A549 (cell line): Measurements from ENCODE around the gene NPAS2. TPM values are rescaled to one million over a fixed set of nuclear protein-coding genes. Genes with fewer than 3 reads are reported as not detected.

ENCODE experiments used
- ATAC-seq, 2 experiments: fragments of 200-7000 bp in 1 of 2; fragments of >200 bp in 1 of 2; cut with Nextera tagmentation in 1 of 2; cut with Tn5 transposase in 1 of 2; 3 replicates each; pipeline versions ENCODE4 v1.8.0 to v1.9.1; 2018 to 2020; ENCODE audit warnings: mild to moderate bottlenecking in 1 of 2, moderate library complexity in 1 of 2
- CTCF ChIA-PET: fragments of 300-600 bp; sonication (Branson Sonifier 250); formaldehyde crosslinking; extraction: SDS; loops from one replicate; lab custom pipeline; 2021; ENCODE audit warnings: antibody characterized with exemption, inconsistent platforms; lab: Yijun Ruan, JAX
- POLR2A ChIA-PET: fragments of 350-600 bp; formaldehyde crosslinking; extraction: SDS; loops from one replicate; lab custom pipeline; 2021; ENCODE audit warnings: antibody characterized with exemption, inconsistent platforms; lab: Yijun Ruan, JAX
- DNase-seq, 2 experiments: peaks; one replicate each; pipeline versions ENCODE4 v3.0.0 to v3.0.0-alpha.2; 2011 to 2016; ENCODE audit warnings: low read depth in 1 of 2, low spot score in 1 of 2
- FAIRE-seq: peaks from 2 replicates; lab custom pipeline; 2011; peaks lifted over from hg19 to GRCh38; lab: Jason Lieb, UNC
- H3K27ac ChIP-seq, 2 experiments: fragments of >200 bp; sonication (Bioruptor Twin); formaldehyde crosslinking; 3 replicates each; pipeline ENCODE4 v1.5.1; 2016 to 2017
- H3K4me1 ChIP-seq: fragments of >200 bp; sonication (Bioruptor Twin); formaldehyde crosslinking; 3 replicates; pipeline ENCODE4 v1.6.1; 2016
- H3K4me2 ChIP-seq: fragments of >200 bp; sonication (Bioruptor Twin); formaldehyde crosslinking; 3 replicates; pipeline ENCODE4 v1.6.1; 2016
- H3K4me3 ChIP-seq: fragments of >200 bp; sonication (Bioruptor Twin); formaldehyde crosslinking; 3 replicates; pipeline ENCODE4 v1.5.1; 2016
- H3K9me3 ChIP-seq: fragments of >200 bp; sonication (Bioruptor Twin); formaldehyde crosslinking; 3 replicates; pipeline ENCODE4 v1.6.1; 2016
- BHLHE40 ChIP-seq: IDR thresholded peaks from 2 replicates; pipeline ENCODE4 v1.6.1; 2012; ENCODE audit warnings: low read depth, low read length, inconsistent platforms
- CBX2 ChIP-seq: fragments of 200-600 bp; sonication (generic); IDR thresholded peaks from 2 replicates; pipeline ENCODE4 v1.6.1; 2016; ENCODE audit warnings: low read depth, mild to moderate bottlenecking, borderline replicate concordance
- CEBPB ChIP-seq, 2 experiments: fragments of >200 bp in 1 of 2; sonication (Bioruptor Twin) in 1 of 2; formaldehyde crosslinking in 1 of 2; IDR thresholded peaks; 2 replicates each; pipeline ENCODE4 v1.6.1; 2012 to 2016
- CHD4 ChIP-seq: fragments of 200-600 bp; sonication (generic); IDR thresholded peaks from 2 replicates; pipeline ENCODE4 v1.6.1; 2016; ENCODE audit warnings: antibody characterized with exemption, mild to moderate bottlenecking, borderline replicate concordance
- EP300 ChIP-seq, 2 experiments: fragments of >200 bp; sonication (Bioruptor Twin); formaldehyde crosslinking; IDR thresholded peaks; 2 replicates in 1 of 2; 3 replicates in 1 of 2; pipeline ENCODE4 v1.6.1; 2016 to 2017
- ESRRA ChIP-seq: fragments of 150-350 bp; IDR thresholded peaks from 2 replicates; pipeline ENCODE4 v1.6.1; 2014; ENCODE audit warnings: mild to moderate bottlenecking, low read length, borderline replicate concordance
- FOSB ChIP-seq: fragments of 250-450 bp; sonication (Bioruptor Pico); IDR thresholded peaks from 2 replicates; pipeline ENCODE4 v1.5.0; 2020; ENCODE audit warnings: mild to moderate bottlenecking, moderate library complexity
- FOSL2 ChIP-seq, 2 experiments: fragments of 450-650 bp in 1 of 2; fragments of >200 bp in 1 of 2; sonication (Bioruptor Twin) in 1 of 2; formaldehyde crosslinking; IDR thresholded peaks; 2 replicates each; pipeline versions ENCODE4 v1.5.0 to v1.6.1; 2016 to 2020; ENCODE audit warnings: mild to moderate bottlenecking in 1 of 2, moderate library complexity in 1 of 2
- HOXB13 ChIP-seq: fragments of 250-450 bp; sonication (Bioruptor Pico); IDR thresholded peaks from 2 replicates; pipeline ENCODE4 v1.5.0; 2020; ENCODE audit warnings: low read depth, mild to moderate bottlenecking, moderate library complexity
- HOXB5 ChIP-seq: fragments of 250-450 bp; sonication (Bioruptor Pico); IDR thresholded peaks from 2 replicates; pipeline ENCODE4 v1.5.0; 2020; ENCODE audit warnings: mild to moderate bottlenecking, moderate library complexity
- JUN ChIP-seq, 2 experiments: fragments of >200 bp; sonication (Bioruptor Twin); formaldehyde crosslinking; IDR thresholded peaks; 2 replicates in 1 of 2; 3 replicates in 1 of 2; pipeline ENCODE4 v1.6.1; 2016 to 2017
- JUNB ChIP-seq: fragments of >200 bp; sonication (Bioruptor Twin); formaldehyde crosslinking; IDR thresholded peaks from 2 replicates; pipeline ENCODE4 v1.6.1; 2016
- KDM5A ChIP-seq: fragments of 200-600 bp; sonication (generic); IDR thresholded peaks from 2 replicates; pipeline ENCODE4 v1.6.1; 2016; ENCODE audit warnings: antibody characterized with exemption, mild to moderate bottlenecking
- MAFK ChIP-seq: fragments of 450-650 bp; IDR thresholded peaks from 2 replicates; pipeline ENCODE4 v1.6.1; 2014; ENCODE audit not compliant: partially characterized antibody
- MYC ChIP-seq: IDR thresholded peaks from 2 replicates; pipeline ENCODE4 v1.6.1; 2012; ENCODE audit warnings: mild to moderate bottlenecking, inconsistent platforms, low read length, improper control_type of control experiment, borderline replicate concordance
- PBX3 ChIP-seq: IDR thresholded peaks from 2 replicates; pipeline ENCODE4 v1.6.1; 2012
- PHF8 ChIP-seq: fragments of 200-600 bp; sonication (generic); IDR thresholded peaks from 2 replicates; pipeline ENCODE4 v1.6.1; 2016; ENCODE audit warnings: low read depth, mild to moderate bottlenecking, antibody characterized with exemption, moderate library complexity, borderline replicate concordance
- POLR2A ChIP-seq: IDR thresholded peaks from 2 replicates; pipeline ENCODE4 v1.6.1; 2012; ENCODE audit warnings: mild to moderate bottlenecking, low read length
- RARB ChIP-seq: fragments of 250-450 bp; sonication (Bioruptor Pico); IDR thresholded peaks from 2 replicates; pipeline ENCODE4 v1.8.0; 2021; ENCODE audit warnings: mild to moderate bottlenecking, moderate library complexity
- RFX5 ChIP-seq: fragments of 450-650 bp; IDR thresholded peaks from 2 replicates; pipeline ENCODE4 v1.7.1; 2014; ENCODE audit warnings: antibody characterized with exemption, mild to moderate bottlenecking, moderate library complexity
- SMC3 ChIP-seq: fragments of >200 bp; sonication (Bioruptor Twin); formaldehyde crosslinking; IDR thresholded peaks from 3 replicates; pipeline ENCODE4 v1.6.1; 2018; ENCODE audit warnings: inconsistent platforms
- SREBF2 ChIP-seq: fragments of 450-650 bp; IDR thresholded peaks from 2 replicates; pipeline ENCODE4 v1.6.1; 2014; ENCODE audit warnings: mild to moderate bottlenecking, moderate library complexity
- ZC3H11A ChIP-seq: fragments of 450-650 bp; IDR thresholded peaks from 2 replicates; pipeline ENCODE4 v1.6.1; 2014; ENCODE audit warnings: antibody characterized with exemption, mild to moderate bottlenecking
- ZFP36 ChIP-seq: fragments of 450-650 bp; IDR thresholded peaks from 2 replicates; pipeline ENCODE4 v1.6.1; 2014; ENCODE audit warnings: borderline replicate concordance; ENCODE audit not compliant: partially characterized antibody
- ZNF302 ChIP-seq: fragments of 250-450 bp; sonication (Bioruptor Pico); IDR thresholded peaks from 2 replicates; pipeline ENCODE4 v1.9.0; 2021; ENCODE audit warnings: inconsistent platforms, mild to moderate bottlenecking, moderate library complexity
- WGBS: methylation state at CpG from one replicate; pipeline ENCODE4 v1.1.6; 2017; ENCODE audit errors: missing lambda C conversion rate; 5-methylcytosine and 5-hydroxymethylcytosine counted together
- polyA plus RNA-seq, 4 experiments: library from polyadenylated mRNA; depleted of rRNA in 3 of 4; stranded (reverse); fragments of >200 nt; fragmentation: RNase III in 1 of 4; extraction: RNeasy Plus Mini Kit Qiagen cat#74134 plus additional on column Dnase treatment in 1 of 4; gene quantifications; 2 replicates in 3 of 4; 3 replicates in 1 of 4; pipeline ENCODE4 v1.2.3, GENCODE V29; 2011 to 2017
- TF ChIP-seq, protein P1 (sequence below): fragments of >200 bp; sonication (Bioruptor Twin); formaldehyde crosslinking; IDR thresholded peaks from 2 replicates; pipeline ENCODE4 v1.6.1; 2016
- TF ChIP-seq, protein P2 (sequence below): fragments of >200 bp; sonication (Bioruptor Twin); formaldehyde crosslinking; IDR thresholded peaks from 3 replicates; pipeline ENCODE4 v1.6.1; 2016
- TF ChIP-seq, protein P3 (sequence below): IDR thresholded peaks from 2 replicates; pipeline ENCODE4 v1.6.1; 2012; ENCODE audit warnings: low read depth, borderline replicate concordance
- TF ChIP-seq, protein P4 (sequence below): fragments of >200 bp; sonication (Bioruptor Twin); formaldehyde crosslinking; IDR thresholded peaks from 3 replicates; pipeline ENCODE4 v1.5.1; 2016

The NPAS2 gene
- polyA plus RNA-seq, 2 of the 4 experiments (the other 2 are of a cell fraction): 31.4 to 56.1 TPM

- TF ChIP-seq, protein P1, sequence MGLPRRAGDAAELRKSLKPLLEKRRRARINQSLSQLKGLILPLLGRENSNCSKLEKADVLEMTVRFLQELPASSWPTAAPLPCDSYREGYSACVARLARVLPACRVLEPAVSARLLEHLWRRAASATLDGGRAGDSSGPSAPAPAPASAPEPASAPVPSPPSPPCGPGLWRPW: no peak
- TF ChIP-seq SREBF2 (no peak), RFX5 (no peak), ZNF302 (CRISPR knock-in tag) (no peak), MYC (no peak), HOXB13 (CRISPR knock-in tag) (no peak), SMC3 (no peak), CBX2 (no peak), PHF8 (no peak), POLR2A (no peak)
- TF ChIP-seq, all 56 proteins: peak for 0
Measured at GRCh38 chr2:100888601-100889000, 68.7 kb downstream of the NPAS2 start (continued).

DNA sequence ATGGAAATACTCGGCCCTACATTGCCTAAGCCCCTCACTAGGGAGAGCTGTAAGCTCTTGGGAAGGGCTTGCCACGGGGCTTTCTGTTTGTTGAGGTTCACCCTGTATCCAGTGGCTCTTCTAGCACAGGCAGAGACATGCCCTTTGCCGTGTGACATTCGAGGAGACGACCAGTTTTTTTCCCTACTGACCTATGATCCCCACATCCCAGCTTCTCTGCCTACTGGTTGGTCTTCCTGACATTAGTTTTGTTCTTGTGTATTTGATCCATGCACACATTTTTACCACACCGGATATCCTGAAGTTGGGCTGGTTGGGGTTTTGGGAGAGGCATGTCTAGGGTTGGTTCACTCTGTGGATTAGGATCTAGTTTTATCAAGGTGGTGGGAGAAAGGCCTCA, 69.3 kb downstream of the NPAS2 start:
- H3K9me3 ChIP-seq: no peaks in the 10 kb centered on the region
- peaks cover 92% of the 10 kb centered on the region for H3K4me1 ChIP-seq
- no peak overlapping the region for H3K4me3 ChIP-seq
- no peak for ATAC-seq
- FAIRE-seq: no peak
- no peak for DNase-seq
- peak overlapping the region; percentile 47 to 94; a peak in 5 of 6 replicates for H3K27ac ChIP-seq
- H3K4me2 ChIP-seq: no peak overlapping the region
- ChIA-PET CTCF (interaction anchor here (0.8 to 1.5 kb wide), 3 partner anchors 14 to 89 kb away, joined by 3 to 8 read pairs (median 4); no protein-coding TSS in a partner anchor), POLR2A (no interaction called here)
- 88% methylated on average over 6 of the region's 6 CpGs for WGBS
- TF ChIP-seq KDM5A (no peak), ESRRA (no peak), ZFP36 (no peak), POLR2A (no peak), JUNB (no peak), HOXB5 (CRISPR knock-in tag) (no peak), SREBF2 (no peak), MYC (no peak), EP300 (IDR thresholded peaks at IDR 0.05) (no peak), ZC3H11A (no peak), FOSB (no peak), RARB (no peak), FOSL2 (IDR thresholded peaks at IDR 0.05) (no peak), FOSL2 (CRISPR knock-in tag; IDR thresholded peaks at IDR 0.05) (no peak)
- TF ChIP-seq, protein P2, sequence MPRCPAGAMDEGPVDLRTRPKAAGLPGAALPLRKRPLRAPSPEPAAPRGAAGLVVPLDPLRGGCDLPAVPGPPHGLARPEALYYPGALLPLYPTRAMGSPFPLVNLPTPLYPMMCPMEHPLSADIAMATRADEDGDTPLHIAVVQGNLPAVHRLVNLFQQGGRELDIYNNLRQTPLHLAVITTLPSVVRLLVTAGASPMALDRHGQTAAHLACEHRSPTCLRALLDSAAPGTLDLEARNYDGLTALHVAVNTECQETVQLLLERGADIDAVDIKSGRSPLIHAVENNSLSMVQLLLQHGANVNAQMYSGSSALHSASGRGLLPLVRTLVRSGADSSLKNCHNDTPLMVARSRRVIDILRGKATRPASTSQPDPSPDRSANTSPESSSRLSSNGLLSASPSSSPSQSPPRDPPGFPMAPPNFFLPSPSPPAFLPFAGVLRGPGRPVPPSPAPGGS: no peak
- TF ChIP-seq, protein P3, sequence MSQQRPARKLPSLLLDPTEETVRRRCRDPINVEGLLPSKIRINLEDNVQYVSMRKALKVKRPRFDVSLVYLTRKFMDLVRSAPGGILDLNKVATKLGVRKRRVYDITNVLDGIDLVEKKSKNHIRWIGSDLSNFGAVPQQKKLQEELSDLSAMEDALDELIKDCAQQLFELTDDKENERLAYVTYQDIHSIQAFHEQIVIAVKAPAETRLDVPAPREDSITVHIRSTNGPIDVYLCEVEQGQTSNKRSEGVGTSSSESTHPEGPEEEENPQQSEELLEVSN: no peak

DNA sequence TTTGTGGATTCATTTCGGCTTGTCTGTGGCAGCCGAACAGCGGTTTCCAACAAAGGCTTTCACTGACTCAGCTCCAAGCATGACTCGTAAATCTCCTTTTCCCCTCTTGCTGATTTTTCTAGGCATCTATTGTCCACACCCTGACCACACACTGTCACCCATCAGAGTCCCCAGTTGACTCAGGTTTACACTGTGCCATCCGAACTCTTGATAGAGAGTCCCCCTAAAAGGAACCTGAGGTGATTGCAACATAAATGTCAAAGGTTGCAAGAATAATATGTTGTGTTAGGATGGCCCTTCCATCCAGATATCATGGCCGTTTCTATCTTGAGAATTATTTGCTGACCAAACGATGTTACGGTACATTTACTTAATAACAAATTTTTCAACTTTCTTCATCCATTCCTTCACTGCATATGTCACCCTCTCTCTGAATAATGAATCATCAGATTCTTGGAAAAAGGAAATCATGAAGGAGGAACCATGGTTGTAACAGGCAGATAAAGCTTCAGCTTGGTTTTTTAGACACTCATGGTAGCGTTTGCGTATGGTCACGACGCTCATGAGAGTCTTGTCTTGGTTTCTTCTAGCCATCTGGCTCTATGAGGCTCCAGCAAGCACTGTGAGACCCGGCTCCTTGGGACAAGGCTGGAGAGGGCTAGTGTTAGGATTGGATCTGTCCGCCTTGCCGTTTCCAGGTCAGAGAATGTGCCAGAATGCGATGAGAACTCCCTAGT, 72.1 kb downstream of the NPAS2 start:
- DNase-seq: peak in 1 of 2 experiments; percentile 63
- H3K4me3 ChIP-seq: no peak overlapping the region
- no peaks in the 10 kb centered on the region for H3K9me3 ChIP-seq
- H3K4me2 ChIP-seq: peak overlapping the region; percentile 55
- no peak for ATAC-seq
- CTCF ChIA-PET: interaction anchor here (0.9 to 1.4 kb wide), 5 partner anchors 10 to 286 kb away, joined by 3 to 5 read pairs (median 4); no protein-coding TSS in a partner anchor
- peak overlapping the region; percentile 88 to 94 for H3K27ac ChIP-seq
- FAIRE-seq: no peak
- POLR2A ChIA-PET: interaction anchor here (0.6 kb wide), 2 partner anchors 11 to 31 kb away, joined by 3 to 4 read pairs; no protein-coding TSS in a partner anchor
- peaks cover 88% of the 10 kb centered on the region for H3K4me1 ChIP-seq
- WGBS: 54% methylated on average over 16 of the region's 16 CpGs
- TF ChIP-seq MAFK (peak; percentile 74), JUN (IDR thresholded peaks at IDR 0.05) (peak; percentile 55 to 63; a peak in 1 of 5 replicates), BHLHE40 (no peak), CHD4 (no peak), PBX3 (no peak), CEBPB (IDR thresholded peaks at IDR 0.05) (peak; percentile 82 to 91; a peak in 3 of 4 replicates), ZNF302 (CRISPR knock-in tag) (no peak), RFX5 (no peak)
- TF ChIP-seq, protein P4, sequence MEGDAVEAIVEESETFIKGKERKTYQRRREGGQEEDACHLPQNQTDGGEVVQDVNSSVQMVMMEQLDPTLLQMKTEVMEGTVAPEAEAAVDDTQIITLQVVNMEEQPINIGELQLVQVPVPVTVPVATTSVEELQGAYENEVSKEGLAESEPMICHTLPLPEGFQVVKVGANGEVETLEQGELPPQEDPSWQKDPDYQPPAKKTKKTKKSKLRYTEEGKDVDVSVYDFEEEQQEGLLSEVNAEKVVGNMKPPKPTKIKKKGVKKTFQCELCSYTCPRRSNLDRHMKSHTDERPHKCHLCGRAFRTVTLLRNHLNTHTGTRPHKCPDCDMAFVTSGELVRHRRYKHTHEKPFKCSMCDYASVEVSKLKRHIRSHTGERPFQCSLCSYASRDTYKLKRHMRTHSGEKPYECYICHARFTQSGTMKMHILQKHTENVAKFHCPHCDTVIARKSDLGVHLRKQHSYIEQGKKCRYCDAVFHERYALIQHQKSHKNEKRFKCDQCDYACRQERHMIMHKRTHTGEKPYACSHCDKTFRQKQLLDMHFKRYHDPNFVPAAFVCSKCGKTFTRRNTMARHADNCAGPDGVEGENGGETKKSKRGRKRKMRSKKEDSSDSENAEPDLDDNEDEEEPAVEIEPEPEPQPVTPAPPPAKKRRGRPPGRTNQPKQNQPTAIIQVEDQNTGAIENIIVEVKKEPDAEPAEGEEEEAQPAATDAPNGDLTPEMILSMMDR: no peak
- TF ChIP-seq, protein P2: no peak
